Stimulated activated CD4-positive, alpha-beta T cell treated with anti-CD3 and anti-CD28 coated beads, TNF-alpha, amount 100 ng/mL, for 1 hour (primary cell): ENCODE data around the gene WAPL.
"Not testable (repeated sequence)": the region's sequence is repeated elsewhere in the genome, so short reads cannot be mapped to it uniquely, and the experiment has no call there.

ENCODE experiments used
- DNase-seq, 3 donors: peaks; one replicate each; pipeline ENCODE4 v3.0.0-alpha.2; 2020; ENCODE audit warnings: low read depth in 3 of 3, low spot score in 1 of 3

Gene WAPL

GRCh38 chr10:86391236-86391840 lies 130.3 kb downstream of the WAPL start:
- DNase-seq: no peak

- no peak for DNase-seq
These were observed 131.1 kb downstream of the WAPL start for GRCh38 chr10:86390337-86391120.

GRCh38 chr10:86389441-86390193 lies 132.0 kb downstream of the WAPL start:
- no peak for DNase-seq

GRCh38 chr10:86389109-86389440 lies 132.5 kb downstream of the WAPL start:
- DNase-seq: not testable (repeated sequence)

- DNase-seq: no peak
These were observed 133.4 kb downstream of the WAPL start for GRCh38 chr10:86388119-86388704.

- no peak for DNase-seq
These were observed 134.3 kb downstream of the WAPL start for GRCh38 chr10:86387178-86387794.

GRCh38 chr10:86385806-86386205 lies 135.8 kb downstream of the WAPL start:
- DNase-seq: no peak
